Neutrophil (primary cell): ENCODE data around the gene RPL10.

Source experiments
- H3K27ac ChIP-seq: fragments of 200-600 bp; sonication (generic); 2 replicates; pipeline ENCODE4 v1.5.1; 2016; ENCODE audit warnings: mild to moderate bottlenecking, moderate library complexity
- H3K27me3 ChIP-seq: fragments of 200-600 bp; sonication (generic); 2 replicates; pipeline ENCODE4 v1.6.0; 2016; ENCODE audit warnings: mild to moderate bottlenecking
- H3K36me3 ChIP-seq: fragments of 200-600 bp; sonication (generic); 2 replicates; pipeline ENCODE4 v1.5.1; 2017
- H3K4me1 ChIP-seq, 2 experiments: fragments of 200-600 bp in 1 of 2; sonication (generic) in 1 of 2; 1 replicate in 1 of 2; 2 replicates in 1 of 2; pipeline versions ENCODE4 v1.5.1 to v1.6.1; 2013 to 2016; ENCODE audit warnings: low read depth in 1 of 2, low read length in 1 of 2, mild to moderate bottlenecking in 1 of 2, moderate library complexity in 1 of 2; ENCODE audit not compliant: control insufficient read depth in 1 of 2, insufficient read depth in 1 of 2
- H3K4me3 ChIP-seq, 2 experiments: fragments of 200-600 bp in 1 of 2; sonication (generic) in 1 of 2; 1 replicate in 1 of 2; 2 replicates in 1 of 2; pipeline ENCODE4 v1.5.1; 2013 to 2016; ENCODE audit warnings: low read depth in 1 of 2, low read length in 1 of 2, mild to moderate bottlenecking in 1 of 2, moderate library complexity in 1 of 2
- H3K9me3 ChIP-seq: fragments of 200-600 bp; sonication (generic); 2 replicates; pipeline ENCODE4 v1.5.1; 2016
- TF ChIP-seq, protein P1 (sequence below): fragments of 200-600 bp; sonication (generic); IDR thresholded peaks from 2 replicates; pipeline ENCODE4 v1.5.1; 2016; ENCODE audit warnings: antibody characterized with exemption

Gene RPL10

DNA sequence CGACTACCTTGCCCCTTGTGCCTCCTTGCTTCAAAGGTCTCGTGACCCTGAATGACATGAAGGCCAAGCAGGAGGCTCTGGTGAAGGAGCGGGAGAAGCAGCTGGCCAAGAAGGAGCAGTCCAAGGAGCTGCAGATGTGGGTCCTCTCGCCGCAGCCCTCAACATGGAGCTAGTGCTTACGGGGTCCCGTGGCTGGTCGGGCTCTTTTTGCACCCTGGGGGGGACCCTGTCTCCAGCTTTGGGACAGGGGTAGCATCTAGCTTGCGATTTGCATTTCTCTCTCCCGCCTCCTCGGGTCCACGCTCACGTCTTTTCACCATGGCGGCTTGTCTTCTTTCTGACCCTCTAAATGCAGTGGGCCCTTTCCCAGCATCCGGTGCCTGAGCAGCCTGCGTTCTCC, 47.6 kb downstream of the RPL10 start:
- Histone ChIP-seq H3K27me3 (no peaks in the 10 kb centered on the region), H3K4me3 (no peak overlapping the region), H3K36me3 (peaks cover 50% of the 10 kb centered on the region), H3K9me3 (no peaks in the 10 kb centered on the region), H3K27ac (no peak overlapping the region), H3K4me1 (peaks cover 12 to 14% of the 10 kb centered on the region in 2 experiments)
- TF ChIP-seq, protein P1, sequence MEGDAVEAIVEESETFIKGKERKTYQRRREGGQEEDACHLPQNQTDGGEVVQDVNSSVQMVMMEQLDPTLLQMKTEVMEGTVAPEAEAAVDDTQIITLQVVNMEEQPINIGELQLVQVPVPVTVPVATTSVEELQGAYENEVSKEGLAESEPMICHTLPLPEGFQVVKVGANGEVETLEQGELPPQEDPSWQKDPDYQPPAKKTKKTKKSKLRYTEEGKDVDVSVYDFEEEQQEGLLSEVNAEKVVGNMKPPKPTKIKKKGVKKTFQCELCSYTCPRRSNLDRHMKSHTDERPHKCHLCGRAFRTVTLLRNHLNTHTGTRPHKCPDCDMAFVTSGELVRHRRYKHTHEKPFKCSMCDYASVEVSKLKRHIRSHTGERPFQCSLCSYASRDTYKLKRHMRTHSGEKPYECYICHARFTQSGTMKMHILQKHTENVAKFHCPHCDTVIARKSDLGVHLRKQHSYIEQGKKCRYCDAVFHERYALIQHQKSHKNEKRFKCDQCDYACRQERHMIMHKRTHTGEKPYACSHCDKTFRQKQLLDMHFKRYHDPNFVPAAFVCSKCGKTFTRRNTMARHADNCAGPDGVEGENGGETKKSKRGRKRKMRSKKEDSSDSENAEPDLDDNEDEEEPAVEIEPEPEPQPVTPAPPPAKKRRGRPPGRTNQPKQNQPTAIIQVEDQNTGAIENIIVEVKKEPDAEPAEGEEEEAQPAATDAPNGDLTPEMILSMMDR, result no peak

DNA sequence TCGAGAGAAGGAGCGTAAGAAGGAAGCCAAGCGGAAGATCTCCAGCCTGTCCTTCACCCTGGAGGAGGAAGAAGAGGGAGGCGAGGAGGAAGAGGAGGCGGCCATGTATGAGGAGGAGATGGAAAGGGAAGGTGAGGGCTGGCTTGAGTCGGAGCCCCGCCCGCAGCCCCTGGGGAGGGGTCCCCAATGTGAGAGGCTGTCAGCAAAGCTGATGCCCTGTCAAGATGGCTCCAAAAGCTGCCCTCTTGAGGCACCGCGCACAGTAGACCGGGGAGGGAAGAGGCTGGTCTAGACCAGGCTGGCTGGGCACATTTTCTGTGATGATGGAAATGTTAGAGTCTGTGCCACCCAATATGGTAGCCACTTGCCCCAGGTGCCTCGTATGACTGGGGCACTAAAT, 48.3 kb downstream of the RPL10 start:
- Histone ChIP-seq H3K4me1 (peaks cover 12 to 14% of the 10 kb centered on the region in 2 experiments), H3K27ac (no peak overlapping the region), H3K36me3 (peaks cover 44% of the 10 kb centered on the region), H3K27me3 (no peaks in the 10 kb centered on the region), H3K4me3 (no peak overlapping the region), H3K9me3 (no peaks in the 10 kb centered on the region)
- TF ChIP-seq, protein P1, result no peak

DNA sequence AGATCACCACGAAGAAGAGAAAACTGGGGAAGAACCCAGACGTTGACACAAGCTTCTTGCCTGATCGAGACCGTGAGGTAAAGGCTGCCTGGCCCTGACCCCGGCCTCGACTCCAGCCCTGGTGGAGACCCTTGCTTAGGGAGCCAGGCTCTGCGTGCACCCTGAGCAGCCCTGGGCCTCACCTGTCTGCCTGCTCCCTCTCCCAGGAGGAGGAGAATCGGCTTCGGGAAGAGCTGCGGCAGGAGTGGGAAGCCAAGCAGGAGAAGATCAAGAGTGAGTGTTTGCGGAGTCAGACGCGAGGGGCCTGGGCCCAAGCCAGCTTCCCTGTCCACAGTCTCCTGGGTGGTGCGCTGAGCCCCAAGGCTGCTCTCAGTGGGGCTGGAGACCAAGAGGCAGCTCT, 50.3 kb downstream of the RPL10 start:
- no peaks in the 10 kb centered on the region for H3K27me3 ChIP-seq
- H3K4me3 ChIP-seq, result no peak overlapping the region
- H3K27ac ChIP-seq, result no peak overlapping the region
- H3K9me3 ChIP-seq, result no peaks in the 10 kb centered on the region
- H3K4me1 ChIP-seq, result peaks cover 10 to 12% of the 10 kb centered on the region in 2 experiments
- peaks cover 27% of the 10 kb centered on the region for H3K36me3 ChIP-seq
- TF ChIP-seq, protein P1, result no peak

DNA sequence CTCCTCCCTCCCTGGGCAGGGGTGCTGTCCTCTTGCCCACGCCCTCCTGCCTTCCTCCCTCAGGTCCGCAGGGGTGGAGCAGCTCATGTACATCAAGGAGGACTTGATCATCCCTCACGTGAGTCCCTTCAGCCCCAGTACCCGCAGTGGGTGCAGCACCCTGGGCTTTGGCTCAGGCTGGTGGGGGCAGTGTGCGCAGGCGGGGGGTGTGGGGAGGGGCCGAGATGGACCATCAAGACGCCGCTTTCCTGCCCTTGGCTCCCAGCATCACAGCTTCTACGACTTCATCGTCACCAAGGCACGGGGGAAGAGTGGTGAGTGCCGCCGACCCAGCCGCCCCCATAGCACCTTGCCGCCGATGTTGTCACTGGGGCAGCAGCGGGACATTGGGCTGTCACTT, 51.4 kb downstream of the RPL10 start:
- H3K36me3 ChIP-seq, result peaks cover 27% of the 10 kb centered on the region

DNA sequence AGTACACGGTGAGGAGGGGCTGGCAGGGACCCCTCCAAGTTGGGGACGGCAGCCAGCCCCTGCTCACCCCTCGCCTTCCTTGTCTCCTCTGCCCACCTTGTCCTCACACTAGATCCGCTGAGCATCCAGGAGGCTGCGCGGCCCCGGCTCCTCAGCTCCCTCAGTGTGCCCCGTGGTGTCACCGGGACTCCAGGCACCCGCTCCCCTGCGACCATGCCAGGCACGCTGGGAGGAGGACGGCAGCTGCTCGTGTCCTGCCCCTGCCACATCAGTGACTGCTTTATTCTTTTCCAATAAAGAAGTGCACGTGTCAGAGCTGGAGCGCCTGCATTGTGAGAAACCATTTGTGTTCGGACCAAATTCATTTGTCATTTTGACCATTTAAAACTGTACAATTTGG, 52.1 kb downstream of the RPL10 start:
- Histone ChIP-seq H3K36me3 (peaks cover 27% of the 10 kb centered on the region), H3K27ac (no peak overlapping the region), H3K9me3 (no peaks in the 10 kb centered on the region), H3K4me1 (peaks cover 0 to under 1% of the 10 kb centered on the region in 2 experiments), H3K27me3 (no peaks in the 10 kb centered on the region), H3K4me3 (no peak overlapping the region)
- TF ChIP-seq, protein P1, result no peak

More for the DNA sequence above, 51.4 kb downstream of the RPL10 start:
- H3K27ac ChIP-seq, result no peak overlapping the region
- no peaks in the 10 kb centered on the region for H3K9me3 ChIP-seq
- TF ChIP-seq, protein P1, result no peak
- no peak overlapping the region for H3K4me3 ChIP-seq
- H3K4me1 ChIP-seq, result peaks cover 5 to 7% of the 10 kb centered on the region in 2 experiments
- no peaks in the 10 kb centered on the region for H3K27me3 ChIP-seq
